Liver (tissue), 9 donors: ENCODE results near the gene TXNL1. TPM values are rescaled to one million over a fixed set of nuclear protein-coding genes. Genes with fewer than 3 reads are reported as not detected.

Experiments used
- DNase-seq: peaks from one replicate; pipeline ENCODE4 v3.0.0-alpha.2; 2017; ENCODE audit warnings: low spot score
- H3K27ac ChIP-seq, 2 donors: one replicate each; pipeline ENCODE4 v1.7.0; 2013; ENCODE audit warnings: inconsistent platforms in 2 of 2, low read length in 2 of 2, control low read depth in 1 of 2, low read depth in 1 of 2, mild to moderate bottlenecking in 1 of 2
- H3K27me3 ChIP-seq, 4 donors: one replicate each; pipeline versions ENCODE4 v1.6.1 to v1.7.0; 2013; ENCODE audit warnings: low read length in 3 of 4, inconsistent platforms in 1 of 4, mild to moderate bottlenecking in 1 of 4, moderate library complexity in 1 of 4; ENCODE audit not compliant: control insufficient read depth in 4 of 4, insufficient read depth in 4 of 4
- H3K36me3 ChIP-seq, 4 donors: one replicate each; pipeline versions ENCODE4 v1.6.1 to v1.7.0; 2013; ENCODE audit warnings: low read length in 3 of 4, mild to moderate bottlenecking in 3 of 4, low read depth in 1 of 4, moderate library complexity in 1 of 4; ENCODE audit not compliant: control insufficient read depth in 4 of 4, insufficient read depth in 3 of 4
- H3K4me1 ChIP-seq, 4 donors: one replicate each; pipeline versions ENCODE4 v1.6.1 to v1.7.0; 2013; ENCODE audit warnings: low read length in 3 of 4, mild to moderate bottlenecking in 3 of 4, moderate library complexity in 1 of 4; ENCODE audit not compliant: control insufficient read depth in 4 of 4, insufficient read depth in 4 of 4
- H3K4me3 ChIP-seq, 3 donors: one replicate each; pipeline versions ENCODE4 v1.6.1 to v1.7.0; 2013; ENCODE audit warnings: low read length in 3 of 3, control low read depth in 1 of 3, low read depth in 1 of 3, mild to moderate bottlenecking in 1 of 3
- H3K9ac ChIP-seq, 2 donors: one replicate each; pipeline ENCODE4 v1.7.0; 2013; ENCODE audit warnings: low read length in 2 of 2, mild to moderate bottlenecking in 2 of 2, moderate library complexity in 2 of 2, control low read depth in 1 of 2, low read depth in 1 of 2
- H3K9me3 ChIP-seq, 4 donors: one replicate each; pipeline versions ENCODE4 v1.6.1 to v1.7.0; 2013; ENCODE audit warnings: low read length in 3 of 4; ENCODE audit not compliant: control insufficient read depth in 4 of 4
- ATF3 ChIP-seq: IDR thresholded peaks from 2 replicates; pipeline ENCODE4 v1.6.1; 2016; ENCODE audit warnings: antibody characterized with exemption
- CTCF ChIP-seq: fragments of 150-350 bp; IDR thresholded peaks from 2 replicates; pipeline ENCODE4 v1.5.1; 2017; ENCODE audit warnings: improper control_type of control experiment, low read depth, low read length; ENCODE audit not compliant: missing input control
- EGR1 ChIP-seq, 2 donors: IDR thresholded peaks; 2 replicates each; pipeline ENCODE4 v1.6.1; 2016 to 2018; ENCODE audit warnings: antibody characterized with exemption in 2 of 2, low read depth in 2 of 2
- FOXA1 ChIP-seq: IDR thresholded peaks from 2 replicates; pipeline ENCODE4 v1.6.1; 2016; ENCODE audit warnings: antibody characterized with exemption
- FOXA2 ChIP-seq: IDR thresholded peaks from 2 replicates; pipeline ENCODE4 v1.6.1; 2016; ENCODE audit warnings: antibody characterized with exemption
- GABPA ChIP-seq, 2 donors: IDR thresholded peaks in 1 of 2; conservative IDR thresholded peaks in 1 of 2; 2 replicates each; pipeline ENCODE4 v1.6.1; 2016; ENCODE audit warnings: antibody characterized with exemption in 2 of 2, mild to moderate bottlenecking in 1 of 2, moderate library complexity in 1 of 2
- HNF4A ChIP-seq, 2 donors: conservative IDR thresholded peaks; 2 replicates each; pipeline ENCODE4 v1.6.1; 2016; ENCODE audit warnings: antibody characterized with exemption in 2 of 2, mild to moderate bottlenecking in 2 of 2
- HNF4G ChIP-seq: IDR thresholded peaks from 2 replicates; pipeline ENCODE4 v1.6.1; 2016; ENCODE audit warnings: antibody characterized with exemption
- JUND ChIP-seq, 2 donors: IDR thresholded peaks; 2 replicates each; pipeline ENCODE4 v1.6.1; 2016; ENCODE audit warnings: antibody characterized with exemption in 2 of 2
- MAX ChIP-seq: IDR thresholded peaks from 2 replicates; pipeline ENCODE4 v1.6.1; 2016; ENCODE audit warnings: antibody characterized with exemption
- NR2F2 ChIP-seq: IDR thresholded peaks from 2 replicates; pipeline ENCODE4 v1.6.1; 2016; ENCODE audit warnings: antibody characterized with exemption
- RAD21 ChIP-seq, 2 donors: IDR thresholded peaks; 2 replicates each; pipeline ENCODE4 v1.6.1; 2016; ENCODE audit warnings: antibody characterized with exemption in 2 of 2, mild to moderate bottlenecking in 2 of 2
- REST ChIP-seq: IDR thresholded peaks from 2 replicates; pipeline ENCODE4 v1.6.1; 2016; ENCODE audit warnings: antibody characterized with exemption, mild to moderate bottlenecking
- RXRA ChIP-seq, 2 donors: IDR thresholded peaks; 2 replicates each; pipeline ENCODE4 v1.6.1; 2017 to 2018; ENCODE audit warnings: antibody characterized with exemption in 2 of 2, mild to moderate bottlenecking in 1 of 2
- SP1 ChIP-seq: IDR thresholded peaks from 2 replicates; pipeline ENCODE4 v1.6.1; 2018; ENCODE audit warnings: antibody characterized with exemption, mild to moderate bottlenecking
- TAF1 ChIP-seq: conservative IDR thresholded peaks from 2 replicates; pipeline ENCODE4 v1.6.1; 2016; ENCODE audit warnings: antibody characterized with exemption, mild to moderate bottlenecking
- YY1 ChIP-seq: IDR thresholded peaks from 2 replicates; pipeline ENCODE4 v1.6.1; 2016; ENCODE audit warnings: antibody characterized with exemption, mild to moderate bottlenecking
- ZBTB33 ChIP-seq: IDR thresholded peaks from 2 replicates; pipeline ENCODE4 v1.6.1; 2016; ENCODE audit warnings: antibody characterized with exemption
- WGBS: extraction: QIAGEN DNeasy Blood & Tissue Kit; methylation state at CpG from one replicate; pipeline ENCODE4 v1.1.7; 2013; 5-methylcytosine and 5-hydroxymethylcytosine counted together
- polyA plus RNA-seq, 2 donors: library from polyadenylated mRNA; stranded (reverse) in 1 of 2; unstranded in 1 of 2; fragments of 200-250 nt in 1 of 2; fragments of >200 nt in 1 of 2; fragmentation: Nextera tagmentation in 1 of 2; extraction: Ambion mirVana in 1 of 2; gene quantifications; one replicate each; pipeline versions ENCODE4 v1.2.1 to v1.2.3, GENCODE V29; 2013 to 2015
- total RNA-seq, 2 donors: library from RNA; depleted of rRNA; stranded (reverse); fragments of >200 nt; gene quantifications; one replicate each; pipeline ENCODE4 v1.2.3, GENCODE V29; 2014
- donor health status: healthy.
- donor health status: healthy.
- donor health status: healthy.
- donor health status: healthy.
- donor health status: healthy.

TXNL1 gene
- total and polyA plus RNA-seq, 4 donors, result 23.1 to 65.7 (median 33.9) TPM

- H3K36me3 ChIP-seq, result no peaks in the 10 kb centered on the region
Observed at GRCh38 chr18:56593906-56594305, 44.5 kb downstream of the TXNL1 start.

More at GRCh38 chr18:56593906-56594305, 44.5 kb downstream of the TXNL1 start:
- Histone ChIP-seq H3K4me1 (no peaks in the 10 kb centered on the region), H3K27ac (no peak overlapping the region), H3K9ac (no peak overlapping the region), H3K4me3 (no peak overlapping the region), H3K27me3 (no peaks in the 10 kb centered on the region), H3K9me3 (no peaks in the 10 kb centered on the region)
- WGBS, result 85% methylated on average over 4 of the region's 4 CpGs
- DNase-seq, result no peak
- TF ChIP-seq GABPA (IDR thresholded peaks at IDR 0.05 in 1 of 2, conservative IDR thresholded peaks at IDR 0.05 in 1 of 2) (no peak), ATF3 (no peak), ZBTB33 (no peak), FOXA1 (no peak), FOXA2 (no peak), TAF1 (no peak), REST (no peak), MAX (no peak), EGR1 (IDR thresholded peaks at IDR 0.05; ENCODE audit: low read depth in 2 of 2) (no peak), HNF4A (conservative IDR thresholded peaks at IDR 0.05) (no peak), YY1 (no peak), RAD21 (IDR thresholded peaks at IDR 0.05) (no peak), JUND (IDR thresholded peaks at IDR 0.05) (no peak), RXRA (IDR thresholded peaks at IDR 0.05) (no peak), SP1 (no peak), CTCF (no peak), NR2F2 (no peak), HNF4G (no peak)
